Osteoblast (primary cell): ENCODE results near the gene VAV2. TPM values are rescaled to one million over a fixed set of nuclear protein-coding genes. Genes with fewer than 3 reads are reported as not detected.
A peak's percentile ranks its signal among the peaks of the same experiment; 100 is the strongest.

Experiments
- DNase-seq: peaks from one replicate; pipeline ENCODE4 v3.0.0; 2011; ENCODE audit warnings: low spot score, mixed read lengths; ENCODE audit not compliant: insufficient read length; ENCODE audit errors: missing footprints
- H2AFZ ChIP-seq: 2 replicates; pipeline ENCODE4 v1.6.0; 2011; ENCODE audit warnings: mild to moderate bottlenecking, low read length
- H3K27ac ChIP-seq: 2 replicates; pipeline ENCODE4 v1.5.1; 2011; ENCODE audit warnings: mild to moderate bottlenecking, low read depth, low read length, moderate library complexity
- H3K27me3 ChIP-seq: 2 replicates; pipeline ENCODE4 v1.6.0; 2012; ENCODE audit warnings: mild to moderate bottlenecking, control low read depth, inconsistent platforms, low read length, moderate library complexity; ENCODE audit not compliant: insufficient read depth
- H3K36me3 ChIP-seq: 2 replicates; pipeline ENCODE4 v1.5.1; 2011; ENCODE audit warnings: mild to moderate bottlenecking, low read length, control low read depth, moderate library complexity; ENCODE audit not compliant: insufficient read depth
- H3K4me1 ChIP-seq: 2 replicates; pipeline ENCODE4 v1.5.1; 2011; ENCODE audit warnings: mild to moderate bottlenecking, low read length, control low read depth, moderate library complexity; ENCODE audit not compliant: insufficient read depth
- H3K4me2 ChIP-seq: 2 replicates; pipeline ENCODE4 v1.6.0; 2011; ENCODE audit warnings: mild to moderate bottlenecking, low read length; ENCODE audit not compliant: insufficient read depth
- H3K4me3 ChIP-seq: fragments of 200-600 bp; sonication (generic); 3 replicates; pipeline ENCODE4 v1.5.1; 2012; ENCODE audit warnings: mild to moderate bottlenecking, low read length, inconsistent platforms; ENCODE audit not compliant: insufficient read depth
- H3K79me2 ChIP-seq: 2 replicates; pipeline ENCODE4 v1.6.0; 2012; ENCODE audit warnings: mild to moderate bottlenecking, low read length, control low read depth, inconsistent platforms; ENCODE audit not compliant: insufficient read depth
- H3K9me3 ChIP-seq: 2 replicates; pipeline ENCODE4 v1.5.1; 2011; ENCODE audit warnings: low read depth, low read length, control low read depth
- H4K20me1 ChIP-seq: 2 replicates; pipeline ENCODE4 v1.6.0; 2012; ENCODE audit warnings: mild to moderate bottlenecking, low read length, control low read depth; ENCODE audit not compliant: insufficient read depth
- total RNA-seq: library from RNA; depleted of rRNA; stranded (reverse); fragments of >200 nt; gene quantifications from 2 replicates; pipeline ENCODE4 v1.2.3, GENCODE V29; 2012
- TF ChIP-seq, protein P1 (sequence below): IDR thresholded peaks from 2 replicates; pipeline ENCODE4 v1.5.1; 2011; ENCODE audit warnings: mild to moderate bottlenecking, low read depth, low read length, moderate library complexity; ENCODE audit errors: extremely low read depth

Gene VAV2
- total RNA-seq, 1 donor, result 8.0 TPM

GRCh38 chr9:133833388-133834025 is 158.6 kb downstream of the VAV2 start:
- Histone ChIP-seq H3K9me3 (no peaks in the 10 kb centered on the region), H3K4me1 (no peaks in the 10 kb centered on the region), H3K36me3 (peaks cover 10% of the 10 kb centered on the region), H4K20me1 (peaks cover 15% of the 10 kb centered on the region), H3K27me3 (no peaks in the 10 kb centered on the region), H3K4me2 (no peak overlapping the region), H3K4me3 (no peak overlapping the region), H2AFZ (no peak overlapping the region), H3K79me2 (peaks cover 13% of the 10 kb centered on the region), H3K27ac (no peak overlapping the region)
- TF ChIP-seq, protein P1, sequence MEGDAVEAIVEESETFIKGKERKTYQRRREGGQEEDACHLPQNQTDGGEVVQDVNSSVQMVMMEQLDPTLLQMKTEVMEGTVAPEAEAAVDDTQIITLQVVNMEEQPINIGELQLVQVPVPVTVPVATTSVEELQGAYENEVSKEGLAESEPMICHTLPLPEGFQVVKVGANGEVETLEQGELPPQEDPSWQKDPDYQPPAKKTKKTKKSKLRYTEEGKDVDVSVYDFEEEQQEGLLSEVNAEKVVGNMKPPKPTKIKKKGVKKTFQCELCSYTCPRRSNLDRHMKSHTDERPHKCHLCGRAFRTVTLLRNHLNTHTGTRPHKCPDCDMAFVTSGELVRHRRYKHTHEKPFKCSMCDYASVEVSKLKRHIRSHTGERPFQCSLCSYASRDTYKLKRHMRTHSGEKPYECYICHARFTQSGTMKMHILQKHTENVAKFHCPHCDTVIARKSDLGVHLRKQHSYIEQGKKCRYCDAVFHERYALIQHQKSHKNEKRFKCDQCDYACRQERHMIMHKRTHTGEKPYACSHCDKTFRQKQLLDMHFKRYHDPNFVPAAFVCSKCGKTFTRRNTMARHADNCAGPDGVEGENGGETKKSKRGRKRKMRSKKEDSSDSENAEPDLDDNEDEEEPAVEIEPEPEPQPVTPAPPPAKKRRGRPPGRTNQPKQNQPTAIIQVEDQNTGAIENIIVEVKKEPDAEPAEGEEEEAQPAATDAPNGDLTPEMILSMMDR, result no peak
- DNase-seq, result no peak

- peaks cover 9% of the 10 kb centered on the region for H3K79me2 ChIP-seq
- peak; percentile 81 for DNase-seq
- peaks cover 13% of the 10 kb centered on the region for H4K20me1 ChIP-seq
- TF ChIP-seq, protein P1, result no peak
- H3K4me3 ChIP-seq, result no peak overlapping the region
- no peak overlapping the region for H3K4me2 ChIP-seq
- no peak overlapping the region for H3K27ac ChIP-seq
- H3K36me3 ChIP-seq, result peaks cover 10% of the 10 kb centered on the region
- H3K4me1 ChIP-seq, result no peaks in the 10 kb centered on the region
- no peak overlapping the region for H2AFZ ChIP-seq
- no peaks in the 10 kb centered on the region for H3K27me3 ChIP-seq
- no peaks in the 10 kb centered on the region for H3K9me3 ChIP-seq
These were observed 159.2 kb downstream of the VAV2 start for GRCh38 chr9:133832877-133833276.

DNA sequence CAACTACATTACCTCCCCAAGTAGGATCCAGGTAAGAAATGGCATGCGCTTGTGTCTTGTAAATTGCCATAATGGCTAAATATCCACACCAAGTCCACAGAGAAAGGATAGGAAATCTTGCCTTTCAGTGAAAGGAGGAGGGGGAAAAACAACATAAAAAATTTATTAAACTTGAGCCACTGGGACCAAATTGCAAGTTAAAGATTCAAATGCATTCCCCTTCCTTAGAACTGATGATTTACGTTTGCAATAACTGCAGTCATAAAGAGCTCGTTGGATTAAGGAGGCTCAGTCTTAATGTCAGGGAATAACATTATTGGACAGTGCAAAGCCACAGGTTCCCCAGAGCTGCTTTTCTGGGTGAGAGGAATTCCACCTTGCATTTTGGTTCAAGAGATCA is 161.4 kb downstream of the VAV2 start:
- H3K36me3 ChIP-seq, result peaks cover 10% of the 10 kb centered on the region
- H3K4me1 ChIP-seq, result no peaks in the 10 kb centered on the region
- H3K79me2 ChIP-seq, result peaks cover 2% of the 10 kb centered on the region
- no peak overlapping the region for H2AFZ ChIP-seq
- TF ChIP-seq, protein P1, result no peak
- H3K27ac ChIP-seq, result no peak overlapping the region
- no peak overlapping the region for H3K4me2 ChIP-seq
- peaks cover 10% of the 10 kb centered on the region for H4K20me1 ChIP-seq
- no peak overlapping the region for H3K4me3 ChIP-seq
- no peaks in the 10 kb centered on the region for H3K27me3 ChIP-seq
- no peaks in the 10 kb centered on the region for H3K9me3 ChIP-seq
- no peak for DNase-seq

- Histone ChIP-seq H3K9me3 (no peaks in the 10 kb centered on the region), H2AFZ (no peak overlapping the region), H3K4me2 (no peak overlapping the region), H3K79me2 (no peaks in the 10 kb centered on the region), H3K4me1 (no peaks in the 10 kb centered on the region), H3K36me3 (peaks cover 10% of the 10 kb centered on the region), H4K20me1 (peaks cover 6% of the 10 kb centered on the region), H3K27ac (no peak overlapping the region), H3K4me3 (no peak overlapping the region), H3K27me3 (no peaks in the 10 kb centered on the region)
- TF ChIP-seq, protein P1, result no peak
- DNase-seq, result no peak
These were observed 161.8 kb downstream of the VAV2 start for GRCh38 chr9:133830310-133830709.
